PC-9 (cell line): ENCODE measurements around the gene CHRNB1. TPM values are rescaled to one million over a fixed set of nuclear protein-coding genes. Genes with fewer than 3 reads are reported as not detected.

Experiments used
- BruUV-seq: library from RNA; stranded (reverse); fragments of 400-500 nt; replicated peaks from 2 replicates; lab custom pipeline; 2021; lab: Mats Ljungman, UMichigan
- CTCF ChIA-PET: fragments of 300-600 bp; sonication (Branson Sonifier 250); formaldehyde crosslinking; loops from one replicate; lab custom pipeline; 2022; ENCODE audit warnings: antibody characterized with exemption; lab: Charles Lee
- POLR2A ChIA-PET: fragments of 300-600 bp; sonication (Branson Sonifier 250); formaldehyde crosslinking; loops from one replicate; lab custom pipeline; 2022; ENCODE audit warnings: antibody characterized with exemption; ENCODE audit not compliant: unreplicated experiment; lab: Charles Lee
- DNase-seq, 2 experiments: peaks; one replicate each; pipeline versions ENCODE4 v3.0.0 to v3.0.0-alpha.2; 2015 to 2022; ENCODE audit warnings: mixed read lengths in 1 of 2
- H2AFZ ChIP-seq: fragments of 200-600 bp; sonication (generic); 2 replicates; pipeline ENCODE4 v1.8.1; 2017; ENCODE audit warnings: antibody characterized with exemption
- H3F3A ChIP-seq: fragments of 200-600 bp; sonication (generic); 2 replicates; pipeline ENCODE4 v1.8.1; 2017; ENCODE audit warnings: antibody characterized with exemption, mild to moderate bottlenecking, low read depth; ENCODE audit not compliant: insufficient read depth
- H3K27ac ChIP-seq: fragments of 200-600 bp; sonication (generic); 2 replicates; pipeline ENCODE4 v1.6.1; 2016; ENCODE audit warnings: mixed run types
- H3K27me3 ChIP-seq: fragments of 200-600 bp; sonication (generic); 2 replicates; pipeline ENCODE4 v1.6.1; 2016; ENCODE audit warnings: low read depth, mixed run types; ENCODE audit not compliant: insufficient read depth
- H3K36me3 ChIP-seq: fragments of 200-600 bp; sonication (generic); 2 replicates; pipeline ENCODE4 v1.6.1; 2016; ENCODE audit warnings: low read depth, mixed run types
- H3K4me1 ChIP-seq: fragments of 200-600 bp; sonication (generic); replicated peaks from 2 replicates; pipeline ENCODE4 v1.6.1; 2016; ENCODE audit warnings: mixed run types; ENCODE audit not compliant: insufficient read depth
- H3K4me2 ChIP-seq: fragments of 200-600 bp; sonication (generic); 2 replicates; pipeline ENCODE4 v1.6.1; 2017; ENCODE audit warnings: mixed run types
- H3K4me3 ChIP-seq: fragments of 200-600 bp; sonication (generic); 2 replicates; pipeline ENCODE4 v1.6.1; 2016; ENCODE audit warnings: mixed run types
- H3K79me2 ChIP-seq: fragments of 200-600 bp; sonication (generic); 2 replicates; pipeline ENCODE4 v1.6.1; 2017; ENCODE audit warnings: low read depth, mixed run types
- H3K9me2 ChIP-seq: fragments of 200-600 bp; sonication (generic); 2 replicates; pipeline ENCODE4 v1.8.1; 2017; ENCODE audit warnings: mild to moderate bottlenecking; ENCODE audit not compliant: insufficient read depth
- H3K9me3 ChIP-seq: fragments of 200-600 bp; sonication (generic); 2 replicates; pipeline ENCODE4 v1.8.1; 2016; ENCODE audit warnings: low read depth; ENCODE audit not compliant: insufficient read depth
- H4K20me1 ChIP-seq: fragments of 200-600 bp; sonication (generic); 2 replicates; pipeline ENCODE4 v1.8.1; 2017; ENCODE audit not compliant: insufficient read depth
- EZH2 ChIP-seq: fragments of 200-600 bp; sonication (generic); IDR thresholded peaks from 2 replicates; pipeline ENCODE4 v1.8.0; 2017; ENCODE audit warnings: antibody characterized with exemption, low read depth
- intact Hi-C: fragments of 100-400 bp; cut with micrococcal nuclease; formaldehyde crosslinking; loops from one replicate; pipeline ENCODE4 v1.10.0; 2022; ENCODE audit not compliant: unreplicated experiment
- total RNA-seq: library from RNA; stranded (reverse); gene quantifications from 2 replicates; pipeline ENCODE4 v1.2.3, GENCODE V29; 2021
- TF ChIP-seq, protein P1 (sequence below): fragments of 200-600 bp; sonication (generic); conservative IDR thresholded peaks from 2 replicates; pipeline ENCODE4 v1.6.1; 2017; ENCODE audit warnings: mixed run types, antibody characterized with exemption, mild to moderate bottlenecking, moderate library complexity

CHRNB1 gene
- total RNA-seq, 1 experiment from 2014 or later: 53.4 TPM

DNA sequence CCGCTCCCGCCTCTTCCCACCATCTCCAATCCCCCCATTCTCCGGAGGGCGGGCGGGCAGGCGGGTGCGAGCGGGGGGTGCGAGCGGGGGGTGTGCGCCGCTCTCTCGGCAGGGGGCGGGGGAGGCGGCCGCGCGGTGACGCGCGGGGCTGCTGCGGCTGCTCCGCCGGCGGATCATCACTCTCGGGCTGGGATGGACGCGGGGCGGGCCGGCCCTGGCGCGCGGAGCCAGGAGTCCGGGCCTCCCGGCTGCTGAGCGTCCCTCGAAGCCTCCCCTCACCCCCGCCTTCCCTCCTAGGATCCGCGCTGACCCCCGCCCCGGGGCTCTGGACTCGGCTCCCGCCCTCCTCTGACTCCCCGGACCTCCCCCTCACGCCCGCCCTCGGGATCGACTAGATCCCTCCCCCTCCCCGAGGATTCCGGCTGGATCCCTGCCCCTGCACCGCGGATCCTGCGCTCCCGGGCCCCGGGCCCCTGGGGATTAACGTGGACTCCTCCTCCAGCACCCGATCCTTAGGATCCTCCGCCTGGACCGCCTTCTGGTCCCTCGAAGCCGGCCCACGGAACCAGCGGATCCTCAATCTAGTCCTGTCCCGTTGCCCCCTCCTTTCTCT is 40.0 kb upstream of the CHRNB1 start:
- H3K9me2 ChIP-seq: no peaks in the 10 kb centered on the region
- H3K9me3 ChIP-seq: no peaks in the 10 kb centered on the region
- peak in 1 of 2 experiments; percentile 51 for DNase-seq
- TSS peak; percentile 53 for BruUV-seq
- H3K4me2 ChIP-seq: peak overlapping the region; percentile 79
- 0 out of 2 replicates have a peak, but pooled peaks cover 5% of the 10 kb centered on the region for H3K79me2 ChIP-seq
- peak overlapping the region; percentile 62 for H3K4me3 ChIP-seq
- peaks cover 6% of the 10 kb centered on the region; the same call in 1 of the 2 replicates for H3F3A ChIP-seq
- H3K36me3 ChIP-seq: no peaks in the 10 kb centered on the region
- no peak for TF ChIP-seq EZH2
- TF ChIP-seq, protein P1, sequence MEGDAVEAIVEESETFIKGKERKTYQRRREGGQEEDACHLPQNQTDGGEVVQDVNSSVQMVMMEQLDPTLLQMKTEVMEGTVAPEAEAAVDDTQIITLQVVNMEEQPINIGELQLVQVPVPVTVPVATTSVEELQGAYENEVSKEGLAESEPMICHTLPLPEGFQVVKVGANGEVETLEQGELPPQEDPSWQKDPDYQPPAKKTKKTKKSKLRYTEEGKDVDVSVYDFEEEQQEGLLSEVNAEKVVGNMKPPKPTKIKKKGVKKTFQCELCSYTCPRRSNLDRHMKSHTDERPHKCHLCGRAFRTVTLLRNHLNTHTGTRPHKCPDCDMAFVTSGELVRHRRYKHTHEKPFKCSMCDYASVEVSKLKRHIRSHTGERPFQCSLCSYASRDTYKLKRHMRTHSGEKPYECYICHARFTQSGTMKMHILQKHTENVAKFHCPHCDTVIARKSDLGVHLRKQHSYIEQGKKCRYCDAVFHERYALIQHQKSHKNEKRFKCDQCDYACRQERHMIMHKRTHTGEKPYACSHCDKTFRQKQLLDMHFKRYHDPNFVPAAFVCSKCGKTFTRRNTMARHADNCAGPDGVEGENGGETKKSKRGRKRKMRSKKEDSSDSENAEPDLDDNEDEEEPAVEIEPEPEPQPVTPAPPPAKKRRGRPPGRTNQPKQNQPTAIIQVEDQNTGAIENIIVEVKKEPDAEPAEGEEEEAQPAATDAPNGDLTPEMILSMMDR: no peak
- ChIA-PET POLR2A (interaction anchor here (0.6 to 2.1 kb wide), 10 partner anchors 11 to 302 kb away, joined by 3 to 34 read pairs (median 4); partner anchors contain the start of genes PLSCR3 and TMEM102), CTCF (interaction anchor here (0.6 to 1.3 kb wide), 6 partner anchors 31 to 357 kb away, joined by 3 to 19 read pairs (median 6); partner anchors contain the start of gene TMEM102)
- peak overlapping the region; percentile 81 for H2AFZ ChIP-seq
- intact Hi-C loops: loop anchor here (1.0 to 5.0 kb wide), 9 partner anchors 11 to 432 kb away; partner anchors contain the start of genes CLDN7, KCTD11, PLSCR3 and POLR2A
- peaks cover 11% of the 10 kb centered on the region for H3K4me1 ChIP-seq
- H4K20me1 ChIP-seq: no peaks in the 10 kb centered on the region
- H3K27ac ChIP-seq: no peak overlapping the region
- no peaks in the 10 kb centered on the region for H3K27me3 ChIP-seq

- Histone ChIP-seq H2AFZ (peak overlapping the region; percentile 81), H3K9me2 (no peaks in the 10 kb centered on the region), H3K4me3 (peak overlapping the region; percentile 62; the same call in 1 of the 2 replicates), H3K27me3 (no peaks in the 10 kb centered on the region), H3K36me3 (no peaks in the 10 kb centered on the region), H4K20me1 (no peaks in the 10 kb centered on the region), H3K9me3 (no peaks in the 10 kb centered on the region), H3K4me1 (peaks cover 9% of the 10 kb centered on the region), H3K79me2 (0 out of 2 replicates have a peak, but pooled peaks cover 5% of the 10 kb centered on the region), H3K4me2 (peak overlapping the region; percentile 79), H3F3A (peaks cover 4% of the 10 kb centered on the region; the same call in 1 of the 2 replicates), H3K27ac (no peak overlapping the region)
- POLR2A ChIA-PET: no interaction called here
- CTCF ChIA-PET: no interaction called here
- DNase-seq: no peak
- intact Hi-C loops: loop anchor here (2.0 kb wide), 1 partner anchor 153 kb away; the partner anchor contains the start of gene TNFSF13
- TF ChIP-seq, protein P1: no peak
- no peak for TF ChIP-seq EZH2
- no TSS peak for BruUV-seq
Observed at GRCh38 chr17:7405350-7406234, 39.3 kb upstream of the CHRNB1 start.

GRCh38 chr17:7406235-7406825 is 38.5 kb upstream of the CHRNB1 start:
- Histone ChIP-seq H2AFZ (no peak overlapping the region), H3F3A (peaks cover 4% of the 10 kb centered on the region; the same call in 1 of the 2 replicates), H3K4me2 (peak overlapping the region; percentile 79; the same call in 1 of the 2 replicates), H3K9me3 (no peaks in the 10 kb centered on the region), H3K36me3 (no peaks in the 10 kb centered on the region), H3K79me2 (0 out of 2 replicates have a peak, but pooled peaks cover 5% of the 10 kb centered on the region), H3K4me3 (no peak overlapping the region), H3K27me3 (no peaks in the 10 kb centered on the region), H3K4me1 (peaks cover 6% of the 10 kb centered on the region), H3K27ac (no peak overlapping the region), H4K20me1 (no peaks in the 10 kb centered on the region), H3K9me2 (no peaks in the 10 kb centered on the region)
- TF ChIP-seq, protein P1: no peak
- no peak for TF ChIP-seq EZH2
- no TSS peak for BruUV-seq
- intact Hi-C loops: no loop called here
- ChIA-PET CTCF (no interaction called here), POLR2A (no interaction called here)
- DNase-seq: no peak
